ENCODE data around the gene SGK2.

SGK2 gene

DNA sequence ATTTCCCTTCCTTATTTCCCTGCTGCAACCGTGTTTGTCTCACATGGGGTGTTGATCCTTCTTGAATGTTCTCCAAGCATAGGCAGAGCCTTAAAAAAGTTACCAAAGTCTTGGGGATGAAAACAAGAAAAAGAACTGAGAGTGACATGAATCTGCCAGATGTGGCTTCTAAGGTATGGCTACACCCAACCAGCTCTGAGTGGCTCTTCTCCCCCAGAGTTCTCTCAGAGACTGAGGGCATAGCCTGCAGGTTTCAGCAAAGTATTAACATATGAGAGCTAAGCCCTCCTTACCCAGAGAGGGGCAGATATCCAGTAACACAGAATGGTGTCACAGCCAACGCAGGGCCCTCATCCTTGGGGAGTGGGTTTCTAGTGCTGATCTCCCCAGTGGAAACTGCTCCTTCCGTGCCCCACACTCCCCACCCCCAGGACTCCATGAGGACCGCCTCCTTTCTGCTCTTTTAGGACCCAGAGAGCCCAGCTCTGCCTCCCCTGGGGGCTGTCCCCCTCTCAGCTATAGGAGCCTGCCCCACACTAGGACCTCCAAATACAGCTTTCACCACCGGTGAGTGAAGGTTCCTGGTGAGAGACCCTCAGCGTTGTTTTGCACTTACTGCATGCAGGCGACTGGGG, 23.3 kb upstream of the SGK2 start:
- TF ChIP-seq, protein P1, sequence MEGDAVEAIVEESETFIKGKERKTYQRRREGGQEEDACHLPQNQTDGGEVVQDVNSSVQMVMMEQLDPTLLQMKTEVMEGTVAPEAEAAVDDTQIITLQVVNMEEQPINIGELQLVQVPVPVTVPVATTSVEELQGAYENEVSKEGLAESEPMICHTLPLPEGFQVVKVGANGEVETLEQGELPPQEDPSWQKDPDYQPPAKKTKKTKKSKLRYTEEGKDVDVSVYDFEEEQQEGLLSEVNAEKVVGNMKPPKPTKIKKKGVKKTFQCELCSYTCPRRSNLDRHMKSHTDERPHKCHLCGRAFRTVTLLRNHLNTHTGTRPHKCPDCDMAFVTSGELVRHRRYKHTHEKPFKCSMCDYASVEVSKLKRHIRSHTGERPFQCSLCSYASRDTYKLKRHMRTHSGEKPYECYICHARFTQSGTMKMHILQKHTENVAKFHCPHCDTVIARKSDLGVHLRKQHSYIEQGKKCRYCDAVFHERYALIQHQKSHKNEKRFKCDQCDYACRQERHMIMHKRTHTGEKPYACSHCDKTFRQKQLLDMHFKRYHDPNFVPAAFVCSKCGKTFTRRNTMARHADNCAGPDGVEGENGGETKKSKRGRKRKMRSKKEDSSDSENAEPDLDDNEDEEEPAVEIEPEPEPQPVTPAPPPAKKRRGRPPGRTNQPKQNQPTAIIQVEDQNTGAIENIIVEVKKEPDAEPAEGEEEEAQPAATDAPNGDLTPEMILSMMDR (IDR thresholded peaks at IDR 0.05; ENCODE audit: control insufficient read depth, insufficient read depth, low read depth, low read length, missing control alignments): no peak
- H3K4me3 ChIP-seq (ENCODE audit: control insufficient read depth, low read depth, low read length): no peak overlapping the region
- DNase-seq (ENCODE audit: low read depth): no peak

DNA sequence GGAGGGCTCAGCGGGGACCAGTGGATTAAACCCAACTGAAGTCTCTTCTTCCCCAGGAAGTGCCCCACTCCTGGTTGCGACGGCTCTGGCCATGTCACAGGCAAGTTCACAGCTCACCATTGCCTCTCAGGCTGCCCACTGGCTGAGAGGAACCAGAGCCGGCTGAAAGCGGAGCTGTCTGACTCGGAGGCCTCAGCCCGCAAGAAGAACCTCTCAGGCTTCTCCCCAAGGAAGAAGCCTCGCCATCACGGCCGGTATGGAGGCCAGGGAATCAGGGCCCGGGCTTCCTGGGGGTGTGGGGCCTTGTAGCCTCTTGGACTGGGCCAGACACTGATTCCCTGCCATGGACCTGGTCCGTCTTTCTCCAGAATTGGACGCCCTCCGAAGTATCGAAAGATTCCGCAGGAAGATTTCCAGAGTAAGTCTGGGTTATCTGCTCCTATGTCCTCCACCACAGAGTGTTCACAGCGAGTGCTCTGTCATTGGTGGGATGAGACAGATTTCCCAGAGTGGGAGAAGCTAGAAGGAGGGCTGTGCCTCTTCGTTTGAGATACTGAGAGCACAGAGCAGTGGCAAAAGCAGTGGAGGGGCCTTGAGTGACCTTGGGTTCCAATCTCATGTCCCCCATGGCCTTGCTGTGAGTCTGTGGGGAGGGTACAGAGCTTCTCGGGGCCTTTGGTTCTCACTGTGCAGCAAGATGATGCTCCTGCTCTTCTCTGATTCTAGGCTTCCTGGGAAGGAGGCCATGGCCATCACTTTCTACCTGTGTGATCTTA, 22.6 kb upstream of the SGK2 start:
- H3K4me3 ChIP-seq (ENCODE audit: control insufficient read depth, low read depth, low read length): no peak overlapping the region
- DNase-seq (ENCODE audit: low read depth): no peak
- TF ChIP-seq, protein P1 (IDR thresholded peaks at IDR 0.05; ENCODE audit: control insufficient read depth, insufficient read depth, low read depth, low read length, missing control alignments): no peak

DNA sequence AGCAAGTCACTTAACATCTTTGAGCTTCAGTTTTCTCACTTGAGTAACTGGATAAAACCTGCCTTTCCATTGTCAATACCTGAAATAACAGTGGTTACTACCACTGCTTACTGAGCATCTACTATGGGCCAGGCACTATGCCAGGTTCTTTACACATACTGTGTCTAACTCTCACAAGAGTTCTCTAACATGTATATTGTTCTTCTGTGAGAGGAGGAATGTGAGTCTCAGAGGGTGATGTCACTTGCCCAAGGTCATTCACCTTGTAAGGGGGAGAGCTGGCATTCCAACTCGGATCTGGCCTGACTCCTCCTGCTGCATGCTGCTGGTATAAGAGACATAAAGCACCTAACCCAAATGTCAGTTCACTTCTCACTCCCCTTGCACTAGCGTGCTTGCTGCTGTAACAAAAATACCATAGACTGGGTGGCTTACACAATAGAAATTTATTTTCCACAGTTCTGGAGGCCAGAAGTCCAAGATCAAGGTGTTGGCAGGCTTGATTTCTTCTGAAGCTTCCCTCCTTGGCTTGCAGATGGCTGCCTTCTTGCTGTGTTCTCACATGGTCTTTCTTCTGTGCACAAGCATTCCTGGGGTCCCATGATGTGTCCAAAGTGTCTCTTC, 21.9 kb upstream of the SGK2 start:
- TF ChIP-seq, protein P1 (IDR thresholded peaks at IDR 0.05; ENCODE audit: control insufficient read depth, insufficient read depth, low read depth, low read length, missing control alignments): no peak
- H3K4me3 ChIP-seq (ENCODE audit: control insufficient read depth, low read depth, low read length): no peak overlapping the region
- no peak for DNase-seq (ENCODE audit: low read depth)

DNA sequence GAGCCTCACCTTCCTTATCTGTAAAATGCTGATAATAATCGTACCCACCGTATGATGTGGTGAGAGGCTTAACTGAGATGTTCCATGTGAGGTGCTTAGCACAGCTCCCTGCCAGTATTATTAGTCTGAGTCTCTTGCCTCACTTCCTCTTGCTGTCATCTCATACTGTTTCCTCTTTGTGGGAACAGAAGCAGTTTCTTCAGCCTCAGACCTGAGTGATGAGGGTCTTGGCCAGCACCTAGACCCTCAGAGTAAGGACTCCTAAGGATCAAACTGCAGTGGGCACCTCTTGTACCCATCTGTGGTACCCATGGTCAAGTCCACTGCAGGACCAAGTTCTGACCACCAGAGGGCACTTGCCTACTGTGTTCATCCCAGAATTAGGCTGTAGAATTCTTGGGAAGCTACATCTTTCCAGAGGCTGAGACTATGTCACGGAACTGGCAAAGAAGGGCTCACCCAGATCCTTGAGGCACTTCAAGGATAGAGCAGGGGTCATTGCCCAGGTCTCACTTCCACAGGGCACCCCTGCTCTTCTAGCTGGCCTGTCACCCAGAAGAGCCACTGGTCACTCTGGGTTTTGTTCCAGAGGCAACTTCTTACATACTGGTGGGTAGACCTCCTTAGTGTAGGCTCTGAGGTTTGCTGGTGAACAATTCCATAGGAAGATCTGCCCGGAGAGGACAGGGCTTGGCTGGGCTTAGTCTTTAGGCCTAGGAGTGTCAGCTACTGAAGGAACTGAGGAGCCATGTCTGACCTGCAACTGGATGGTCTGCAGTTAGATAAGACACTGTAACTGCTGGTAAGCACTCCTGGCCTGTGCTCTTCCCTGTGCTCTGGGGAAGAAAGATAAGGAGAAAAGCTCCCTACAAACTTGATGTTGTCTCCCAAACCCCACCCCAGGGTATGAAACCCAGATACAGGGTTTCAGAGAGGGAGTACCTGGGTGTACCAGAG, 20.6 kb upstream of the SGK2 start:
- no peak overlapping the region for H3K4me3 ChIP-seq (ENCODE audit: control insufficient read depth, low read depth, low read length)
- DNase-seq (ENCODE audit: low read depth): peak; percentile 17
- TF ChIP-seq, protein P1 (IDR thresholded peaks at IDR 0.05; ENCODE audit: control insufficient read depth, insufficient read depth, low read depth, low read length, missing control alignments): peak; percentile 93

DNA sequence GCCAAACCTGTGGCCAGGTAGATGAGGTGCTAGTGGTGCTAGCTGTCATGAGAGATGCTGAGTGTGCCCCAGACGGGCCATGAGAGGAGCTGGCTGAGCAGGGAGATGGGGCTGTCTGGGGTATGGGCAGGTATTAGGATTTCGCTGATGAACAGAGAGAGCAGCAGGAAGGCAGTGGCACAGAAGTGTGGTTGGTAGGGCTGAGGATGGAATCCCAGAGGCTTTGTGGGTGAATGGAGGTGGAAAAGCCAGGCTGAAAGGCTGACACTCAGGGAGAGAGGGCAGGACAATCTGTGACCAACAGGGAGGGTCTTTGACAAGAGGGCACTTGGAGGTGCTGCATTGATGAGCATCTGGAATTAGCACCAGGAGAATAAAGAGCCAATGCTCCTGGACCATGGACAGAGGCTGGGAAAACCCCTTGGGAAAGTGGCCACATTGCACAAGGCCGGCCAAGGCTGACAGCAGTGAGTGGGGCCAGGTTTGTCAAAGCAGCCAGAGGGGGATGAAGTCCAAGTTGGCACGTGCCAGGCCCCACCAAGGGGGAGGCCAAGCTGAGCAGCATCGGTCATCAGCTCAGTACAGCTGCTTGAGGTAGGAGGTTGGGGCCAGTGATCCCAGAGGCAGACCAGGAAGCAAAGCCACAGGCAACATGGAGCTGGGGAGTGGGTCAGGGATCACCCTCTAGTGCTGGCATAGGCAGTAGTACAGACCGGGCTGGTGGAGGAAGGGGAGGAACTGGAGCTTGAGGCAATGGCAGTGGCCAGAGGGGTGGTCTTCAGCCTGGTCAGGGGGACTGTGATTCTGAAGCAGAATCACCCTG, 19.7 kb upstream of the SGK2 start:
- no peak for DNase-seq (ENCODE audit: low read depth)
- no peak overlapping the region for H3K4me3 ChIP-seq (ENCODE audit: control insufficient read depth, low read depth, low read length)
- TF ChIP-seq, protein P1 (IDR thresholded peaks at IDR 0.05; ENCODE audit: control insufficient read depth, insufficient read depth, low read depth, low read length, missing control alignments): no peak
